Osteoblast (primary cell): ENCODE results near the gene MTG2. TPM values are rescaled to one million over a fixed set of nuclear protein-coding genes. Genes with fewer than 3 reads are reported as not detected.

Experiments
- DNase-seq: peaks from one replicate; pipeline ENCODE4 v3.0.0; 2011; ENCODE audit warnings: low spot score, mixed read lengths; ENCODE audit not compliant: insufficient read length; ENCODE audit errors: missing footprints
- H2AFZ ChIP-seq: 2 replicates; pipeline ENCODE4 v1.6.0; 2011; ENCODE audit warnings: mild to moderate bottlenecking, low read length
- H3K27ac ChIP-seq: 2 replicates; pipeline ENCODE4 v1.5.1; 2011; ENCODE audit warnings: mild to moderate bottlenecking, low read depth, low read length, moderate library complexity
- H3K27me3 ChIP-seq: 2 replicates; pipeline ENCODE4 v1.6.0; 2012; ENCODE audit warnings: mild to moderate bottlenecking, control low read depth, inconsistent platforms, low read length, moderate library complexity; ENCODE audit not compliant: insufficient read depth
- H3K36me3 ChIP-seq: 2 replicates; pipeline ENCODE4 v1.5.1; 2011; ENCODE audit warnings: mild to moderate bottlenecking, low read length, control low read depth, moderate library complexity; ENCODE audit not compliant: insufficient read depth
- H3K4me1 ChIP-seq: 2 replicates; pipeline ENCODE4 v1.5.1; 2011; ENCODE audit warnings: mild to moderate bottlenecking, low read length, control low read depth, moderate library complexity; ENCODE audit not compliant: insufficient read depth
- H3K4me2 ChIP-seq: 2 replicates; pipeline ENCODE4 v1.6.0; 2011; ENCODE audit warnings: mild to moderate bottlenecking, low read length; ENCODE audit not compliant: insufficient read depth
- H3K4me3 ChIP-seq: fragments of 200-600 bp; sonication (generic); 3 replicates; pipeline ENCODE4 v1.5.1; 2012; ENCODE audit warnings: mild to moderate bottlenecking, low read length, inconsistent platforms; ENCODE audit not compliant: insufficient read depth
- H3K79me2 ChIP-seq: 2 replicates; pipeline ENCODE4 v1.6.0; 2012; ENCODE audit warnings: mild to moderate bottlenecking, low read length, control low read depth, inconsistent platforms; ENCODE audit not compliant: insufficient read depth
- H3K9me3 ChIP-seq: 2 replicates; pipeline ENCODE4 v1.5.1; 2011; ENCODE audit warnings: low read depth, low read length, control low read depth
- H4K20me1 ChIP-seq: 2 replicates; pipeline ENCODE4 v1.6.0; 2012; ENCODE audit warnings: mild to moderate bottlenecking, low read length, control low read depth; ENCODE audit not compliant: insufficient read depth
- CTCF ChIP-seq: IDR thresholded peaks from 2 replicates; pipeline ENCODE4 v1.5.1; 2011; ENCODE audit warnings: mild to moderate bottlenecking, low read depth, low read length, moderate library complexity; ENCODE audit errors: extremely low read depth
- total RNA-seq: library from RNA; depleted of rRNA; stranded (reverse); fragments of >200 nt; gene quantifications from 2 replicates; pipeline ENCODE4 v1.2.3, GENCODE V29; 2012

MTG2 gene
- total RNA-seq, 1 donor, result 22.1 TPM

GRCh38 chr20:62227977-62228958, 45.4 kb downstream of the MTG2 start:
- peaks cover 21% of the 10 kb centered on the region for H3K27me3 ChIP-seq
- H4K20me1 ChIP-seq, result no peaks in the 10 kb centered on the region
- H3K4me1 ChIP-seq, result no peaks in the 10 kb centered on the region
- no peak for DNase-seq
- H3K4me2 ChIP-seq, result no peak overlapping the region
- H2AFZ ChIP-seq, result no peak overlapping the region
- no peak overlapping the region for H3K4me3 ChIP-seq
- H3K27ac ChIP-seq, result no peak overlapping the region
- H3K36me3 ChIP-seq, result no peaks in the 10 kb centered on the region
- TF ChIP-seq CTCF, result no peak
- H3K9me3 ChIP-seq, result no peaks in the 10 kb centered on the region
- H3K79me2 ChIP-seq, result no peaks in the 10 kb centered on the region

- no peak overlapping the region for H3K4me2 ChIP-seq
- H3K9me3 ChIP-seq, result no peaks in the 10 kb centered on the region
- TF ChIP-seq CTCF, result no peak
- no peak overlapping the region for H3K4me3 ChIP-seq
- H2AFZ ChIP-seq, result no peak overlapping the region
- H3K79me2 ChIP-seq, result no peaks in the 10 kb centered on the region
- no peaks in the 10 kb centered on the region for H4K20me1 ChIP-seq
- H3K27ac ChIP-seq, result no peak overlapping the region
- peaks cover 17% of the 10 kb centered on the region for H3K27me3 ChIP-seq
- no peaks in the 10 kb centered on the region for H3K4me1 ChIP-seq
- DNase-seq, result no peak
- H3K36me3 ChIP-seq, result no peaks in the 10 kb centered on the region
These were observed 46.2 kb downstream of the MTG2 start for GRCh38 chr20:62228982-62229545.

- Histone ChIP-seq H3K4me2 (no peak overlapping the region), H3K27ac (no peak overlapping the region), H3K4me1 (no peaks in the 10 kb centered on the region), H3K9me3 (no peaks in the 10 kb centered on the region), H2AFZ (no peak overlapping the region), H3K27me3 (peaks cover 17% of the 10 kb centered on the region), H3K79me2 (no peaks in the 10 kb centered on the region), H3K4me3 (no peak overlapping the region), H3K36me3 (no peaks in the 10 kb centered on the region), H4K20me1 (no peaks in the 10 kb centered on the region)
- no peak for TF ChIP-seq CTCF
- no peak for DNase-seq
These were observed 46.8 kb downstream of the MTG2 start for GRCh38 chr20:62229667-62230066.

GRCh38 chr20:62230276-62230675, 47.4 kb downstream of the MTG2 start:
- no peak overlapping the region for H3K4me2 ChIP-seq
- H3K4me3 ChIP-seq, result no peak overlapping the region
- DNase-seq, result no peak
- H3K9me3 ChIP-seq, result no peaks in the 10 kb centered on the region
- no peak overlapping the region for H2AFZ ChIP-seq
- no peaks in the 10 kb centered on the region for H3K79me2 ChIP-seq
- no peaks in the 10 kb centered on the region for H3K36me3 ChIP-seq
- no peaks in the 10 kb centered on the region for H4K20me1 ChIP-seq
- no peaks in the 10 kb centered on the region for H3K4me1 ChIP-seq
- no peak overlapping the region for H3K27ac ChIP-seq
- TF ChIP-seq CTCF, result no peak
- peaks cover 13% of the 10 kb centered on the region for H3K27me3 ChIP-seq
